Gastrocnemius medialis (tissue), 4 donors: Measurements from ENCODE around the gene TRPV3. TPM values are rescaled to one million over a fixed set of nuclear protein-coding genes. Genes with fewer than 3 reads are reported as not detected.
"Not testable (repeated sequence)": the region's sequence is repeated elsewhere in the genome, so short reads cannot be mapped to it uniquely, and the experiment has no call there.

Experiments used
- ATAC-seq, 2 donors: fragments of 150-250 bp; one replicate each; pipeline ENCODE4 v1.9.1; 2016
- DNase-seq, 2 donors: peaks; one replicate each; pipeline ENCODE4 v3.0.0-alpha.2; 2019
- H3K27ac ChIP-seq, 4 donors: fragments of 200-600 bp; sonication (generic); 1 replicate in 1 of 4; 2 replicates in 3 of 4; pipeline ENCODE4 v1.5.1; 2016 to 2018; ENCODE audit warnings: mild to moderate bottlenecking in 2 of 4, moderate library complexity in 1 of 4
- H3K27me3 ChIP-seq, 3 donors: fragments of 200-600 bp; sonication (generic) in 2 of 3; 1 replicate in 1 of 3; 2 replicates in 2 of 3; pipeline versions ENCODE4 v1.5.1 to v1.6.0; 2016 to 2019; ENCODE audit warnings: mild to moderate bottlenecking in 1 of 3, moderate library complexity in 1 of 3
- H3K36me3 ChIP-seq, 2 donors: fragments of 200-600 bp; sonication (generic) in 1 of 2; one replicate each; pipeline ENCODE4 v1.5.1; 2017 to 2018
- H3K4me1 ChIP-seq, 2 donors: fragments of 200-600 bp; sonication (generic) in 1 of 2; one replicate each; pipeline ENCODE4 v1.5.1; 2016 to 2017; ENCODE audit warnings: mild to moderate bottlenecking in 2 of 2
- H3K4me3 ChIP-seq, 4 donors: fragments of 200-600 bp; sonication (generic) in 3 of 4; 1 replicate in 1 of 4; 2 replicates in 3 of 4; pipeline ENCODE4 v1.5.1; 2016 to 2019; ENCODE audit warnings: mild to moderate bottlenecking in 2 of 4
- H3K9me3 ChIP-seq, 3 donors: fragments of 200-600 bp; sonication (generic) in 2 of 3; 1 replicate in 1 of 3; 2 replicates in 2 of 3; pipeline ENCODE4 v1.5.1; 2016 to 2019
- CTCF ChIP-seq, 5 experiments: fragments of 450-650 bp in 3 of 5; fragments of 200-600 bp in 2 of 5; sonication (generic) in 2 of 5; IDR thresholded peaks in 4 of 5; conservative IDR thresholded peaks in 1 of 5; 1 replicate in 4 of 5; 2 replicates in 1 of 5; pipeline ENCODE4 v1.5.1; 2016 to 2019; ENCODE audit warnings: antibody characterized with exemption in 5 of 5, mild to moderate bottlenecking in 3 of 5, moderate library complexity in 3 of 5
- POLR2A ChIP-seq, 2 donors: fragments of 450-650 bp; IDR thresholded peaks; one replicate each; pipeline ENCODE4 v1.6.1; 2017; ENCODE audit warnings: antibody characterized with exemption in 2 of 2, mild to moderate bottlenecking in 2 of 2, moderate library complexity in 2 of 2
- in situ Hi-C, 4 donors: fragments of 200-750 bp; cut with MboI; loops; one replicate each; pipeline versions ENCODE4 v1.15.0 to v1.8.0; 2017; ENCODE audit warnings: low sequenced_read_pairs in 4 of 4
- intact Hi-C: fragments of 100-400 bp; cut with DNase I; formaldehyde crosslinking; loops from one replicate; pipeline ENCODE4 v1.15.1; 2023; ENCODE audit warnings: low total_unique reads
- total RNA-seq, 4 donors: library from RNA; depleted of rRNA; stranded (reverse); fragments of >200 nt; gene quantifications; one replicate each; pipeline versions ENCODE4 v1.1.0 to v1.2.3, GENCODE V29; 2016

TRPV3 gene
- total RNA-seq, 4 donors from 2014 or later: 1.3 to 3.8 (median 1.6) TPM

GRCh38 chr17:3471599-3471998 lies 86.0 kb downstream of the TRPV3 start, which contains the start of gene SPATA22:
SPATA22 (minus strand) TSS chr17:3471819; CDS start chr17:3469325, 2,494 bp downstream.
- TF ChIP-seq POLR2A (IDR thresholded peaks at IDR 0.05) (no peak), CTCF (IDR thresholded peaks at IDR 0.05 in 4 of 5, conservative IDR thresholded peaks at IDR 0.05 in 1 of 5) (no peak)
- no peak within 1 kb of the TSS for H3K4me3 ChIP-seq
- in situ Hi-C loops (loop anchor here in 1 of 4 donors (25.0 kb wide), 1 partner anchor 109 kb away; no protein-coding TSS in a partner anchor), intact Hi-C loops (no loop called here)
- H3K9me3 ChIP-seq: no peaks in the 10 kb centered on the region
- no peak for ATAC-seq
- no peak within 1 kb of the TSS for H3K27ac ChIP-seq
- no peaks in the 10 kb centered on the region for H3K36me3 ChIP-seq
- no peaks in the 10 kb centered on the region for H3K27me3 ChIP-seq
- DNase-seq: no peak
- H3K4me1 ChIP-seq: peaks cover 4 to 7% of the 10 kb centered on the region in 2 donors

DNA sequence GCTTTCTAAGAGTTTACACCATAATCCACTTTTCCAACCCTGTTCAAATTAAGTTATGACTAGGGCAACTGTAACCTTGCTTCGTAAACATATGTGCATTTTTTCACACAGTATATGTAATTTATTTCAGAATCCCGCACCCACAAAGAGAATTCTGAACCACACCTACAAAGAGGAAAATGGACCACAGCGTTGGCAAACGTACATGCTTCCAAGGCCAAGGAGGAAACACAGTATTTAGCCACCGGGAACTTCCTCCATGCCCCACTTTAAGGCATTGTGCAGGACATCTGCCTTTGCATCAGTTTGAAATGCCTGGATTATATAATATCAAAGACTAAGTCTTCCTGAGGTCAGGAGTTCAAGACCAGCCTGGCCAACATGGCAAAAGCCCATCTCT lies 88.1 kb downstream of the TRPV3 start:
- intact Hi-C loops (no loop called here), in situ Hi-C loops (loop anchor here in 1 of 4 donors (25.0 kb wide), 1 partner anchor 107 kb away; no protein-coding TSS in a partner anchor)
- H3K9me3 ChIP-seq: no peaks in the 10 kb centered on the region
- no peaks in the 10 kb centered on the region for H3K36me3 ChIP-seq
- TF ChIP-seq CTCF (IDR thresholded peaks at IDR 0.05 in 4 of 5, conservative IDR thresholded peaks at IDR 0.05 in 1 of 5) (no peak), POLR2A (IDR thresholded peaks at IDR 0.05) (no peak)
- H3K4me3 ChIP-seq: no peak overlapping the region
- H3K27me3 ChIP-seq: no peaks in the 10 kb centered on the region
- DNase-seq (no peak), ATAC-seq (no peak)
- H3K27ac ChIP-seq: no peak overlapping the region
- H3K4me1 ChIP-seq: peaks cover under 1 to 6% of the 10 kb centered on the region in 2 donors

GRCh38 chr17:3466355-3466754 lies 91.3 kb downstream of the TRPV3 start:
- H3K27me3 ChIP-seq, H3K36me3 ChIP-seq, DNase-seq, intact Hi-C loops, ATAC-seq, H3K27ac ChIP-seq, H3K4me1 ChIP-seq, H3K9me3 ChIP-seq, H3K4me3 ChIP-seq: not testable (repeated sequence)
- in situ Hi-C loops: loop anchor here in 1 of 4 donors (25.0 kb wide), 1 partner anchor 104 kb away; no protein-coding TSS in a partner anchor

Other genes with a start within 250 kb of the TRPV3 start
- under 1 TPM in 2 of 4 donors, not detected in 2; 0.46 to 0.65 TPM for gene OR3A2, start 171.5 kb downstream of the TRPV3 start, total RNA-seq
- not detected for gene OR1E1, start 159.4 kb downstream of the TRPV3 start, total RNA-seq
- gene OR3A3, start 146.4 kb downstream of the TRPV3 start, total RNA-seq: not detected
- under 1 TPM in 1 of 4 donors, not detected in 3; 0.49 TPM for gene OR1E2, start 124.0 kb downstream of the TRPV3 start, total RNA-seq
- gene SPATA22, start 86.0 kb downstream of the TRPV3 start, total RNA-seq: under 1 TPM in 2 of 4 donors, not detected in 2; 0.22 to 0.23 TPM
- gene ASPA, start 81.8 kb downstream of the TRPV3 start, total RNA-seq: 1 to 10 TPM in 3 of 4 donors, under 1 TPM in 1; 0.89 to 4.8 (median 1.4) TPM
- gene TRPV1, start 51.6 kb upstream of the TRPV3 start, total RNA-seq: 1 to 10 TPM; 1.7 to 6.5 (median 3.5) TPM
- gene SHPK, start 78.4 kb upstream of the TRPV3 start, total RNA-seq: 1 to 10 TPM; 4.1 to 4.7 (median 4.4) TPM
- 100 to 1,000 TPM in 1 of 4 donors, 10 to 100 TPM in 3; 15.0 to 141 (median 60.2) TPM for gene CTNS, start 78.9 kb upstream of the TRPV3 start, total RNA-seq
- 10 to 100 TPM; 24.1 to 45.1 (median 33.8) TPM for gene TAX1BP3, start 110.8 kb upstream of the TRPV3 start, total RNA-seq
- 10 to 100 TPM; 40.6 to 73.8 (median 54.5) TPM for gene EMC6, start 111.0 kb upstream of the TRPV3 start, total RNA-seq
- 10 to 100 TPM; 12.3 to 52.9 (median 30.2) TPM for gene P2RX5, start 138.3 kb upstream of the TRPV3 start, total RNA-seq
- 1 to 10 TPM in 1 of 4 donors, under 1 TPM in 3; 0.20 to 1.3 (median 0.24) TPM for gene HASPIN, start 166.1 kb upstream of the TRPV3 start, total RNA-seq
- 10 to 100 TPM; 10.8 to 25.0 (median 23.5) TPM for gene ITGAE, start 243.4 kb upstream of the TRPV3 start, total RNA-seq